Psoas muscle (tissue), 7 donors: ENCODE results near the gene SLC9A7. TPM values are rescaled to one million over a fixed set of nuclear protein-coding genes. Genes with fewer than 3 reads are reported as not detected.

Experiments
- polyA plus RNA-seq, 3 donors: library from polyadenylated mRNA; stranded (reverse); fragments of 200-250 nt; gene quantifications; one replicate each; pipeline ENCODE4 v1.2.3, GENCODE V29; 2013
- total RNA-seq, 4 donors: library from RNA; stranded (reverse); fragmentation: NEBNext Ultra II Directional in 2 of 4; extraction: Animal tissue kit (Norgen Biotek cat#: 25700) in 2 of 4; gene quantifications; one replicate each; pipeline versions ENCODE4 v1.2.1 to v1.2.4, GENCODE V29; 2021 to 2023
- donor health status: healthy with polysubstance abuse.
- donor health status: DM: no; HTN: no; CAD: no; lungs with moderate emphysema.
- donor health status: Bipolar disorder and iron deficiency.
- donor health status: healthy.
- donor health status: DM: no; HTN: no; CAD: no.
- donor health status: DM: no; HTN: no; CAD: no.
- donor health status: DM: yes; HTN: yes; CAD: no.

The SLC9A7 gene
- total and polyA plus RNA-seq, 7 donors, result 1.5 to 14.0 (median 8.2) TPM

Other genes starting within 250 kb of the SLC9A7 start
- gene ZNF674, start 213.7 kb downstream of the SLC9A7 start, total RNA-seq, result 1 to 10 TPM; 2.4 to 3.2 (median 2.5) TPM
- 1 to 10 TPM; 1.3 to 2.8 (median 1.5) TPM for gene ZNF674, start 213.7 kb downstream of the SLC9A7 start, polyA plus RNA-seq
- gene CHST7, start 185.4 kb downstream of the SLC9A7 start, total RNA-seq, result 1 to 10 TPM; 1.6 to 2.9 (median 2.2) TPM
- gene CHST7, start 185.4 kb downstream of the SLC9A7 start, polyA plus RNA-seq, result 1 to 10 TPM; 1.6 to 9.9 (median 1.6) TPM
- gene RP2, start 77.9 kb upstream of the SLC9A7 start, total RNA-seq, result 1 to 10 TPM; 1.6 to 2.4 (median 2.1) TPM
- 1 to 10 TPM; 1.5 to 2.7 (median 1.7) TPM for gene RP2, start 77.9 kb upstream of the SLC9A7 start, polyA plus RNA-seq
- gene JADE3, start 153.3 kb upstream of the SLC9A7 start, total RNA-seq, result 1 to 10 TPM; 1.3 to 2.8 (median 2.3) TPM
- 1 to 10 TPM; 1.2 to 1.8 (median 1.6) TPM for gene JADE3, start 153.3 kb upstream of the SLC9A7 start, polyA plus RNA-seq